ENCODE results near the gene FKBP2.

Gene FKBP2

GRCh38 chr11:64265176-64266160 is 24.6 kb downstream of the FKBP2 start:
- no peak for DNase-seq

DNA sequence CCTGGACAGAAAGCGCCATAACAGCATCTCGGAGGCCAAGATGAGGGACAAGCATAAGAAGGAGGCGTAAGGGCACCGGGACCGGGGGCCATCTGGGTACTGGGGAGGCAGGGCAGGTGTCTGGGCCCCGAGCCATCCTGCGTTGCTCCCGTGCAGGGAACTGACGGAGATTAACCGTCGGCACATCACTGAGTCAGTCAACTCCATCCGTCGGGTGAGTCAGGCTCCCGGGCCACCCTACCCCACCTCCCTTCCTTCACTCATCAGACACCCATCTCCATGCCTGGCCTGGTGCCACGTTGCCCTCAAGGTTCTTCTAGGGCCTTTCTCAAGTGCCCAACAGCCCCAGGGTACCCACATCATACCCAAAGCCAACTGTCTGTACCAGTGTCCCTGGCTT is 25.4 kb downstream of the FKBP2 start:
- DNase-seq = no peak

- DNase-seq = no peak
Measured at GRCh38 chr11:64267207-64267945, 26.5 kb downstream of the FKBP2 start.

DNA sequence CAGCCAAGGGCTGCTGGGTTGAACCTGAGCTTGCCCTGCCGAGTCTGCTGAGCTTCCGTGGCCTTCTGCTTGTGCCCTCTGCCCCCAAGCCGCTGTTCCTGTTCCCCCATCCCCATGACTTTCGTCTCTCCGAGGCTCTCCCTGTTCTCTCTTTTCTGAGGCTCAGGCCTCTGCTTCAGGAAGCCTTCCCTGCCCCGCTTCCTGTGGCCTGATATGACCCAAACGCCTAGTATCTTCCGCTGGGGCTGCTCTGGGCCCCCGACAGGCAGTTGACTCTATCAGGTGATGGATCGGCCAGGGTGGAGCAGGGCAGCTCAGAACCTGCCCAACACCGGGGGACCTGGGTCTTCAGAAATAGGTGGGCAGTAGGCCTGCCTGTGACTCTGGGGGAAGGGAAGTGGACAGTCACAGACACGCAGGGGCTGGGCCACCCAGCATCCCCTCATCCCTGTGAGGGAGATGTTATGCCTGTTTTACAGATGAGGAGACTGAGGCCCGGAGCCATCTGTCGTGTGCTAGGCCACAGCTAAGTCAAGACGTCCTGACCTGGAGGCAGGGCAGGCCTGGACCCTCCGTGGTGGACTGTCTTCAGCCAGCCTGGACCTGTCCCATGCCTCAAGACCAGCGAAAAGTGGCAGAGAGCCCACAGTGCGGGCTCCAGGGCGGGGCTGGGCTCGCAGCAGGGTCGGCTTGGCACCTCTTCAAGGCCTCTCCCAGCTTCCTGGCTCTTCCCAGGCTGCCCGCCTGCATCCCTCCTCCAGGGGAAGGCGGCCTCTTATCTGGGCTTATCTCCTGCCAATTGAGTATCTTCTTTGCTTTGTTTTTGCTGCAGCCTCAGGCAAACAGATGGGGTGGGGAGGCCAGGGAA is 27.4 kb downstream of the FKBP2 start:
- no peak for DNase-seq

GRCh38 chr11:64268893-64269539 is 28.1 kb downstream of the FKBP2 start:
- no peak for DNase-seq

GRCh38 chr11:64269540-64270220 is 28.8 kb downstream of the FKBP2 start:
- DNase-seq = peak; percentile 98

DNA sequence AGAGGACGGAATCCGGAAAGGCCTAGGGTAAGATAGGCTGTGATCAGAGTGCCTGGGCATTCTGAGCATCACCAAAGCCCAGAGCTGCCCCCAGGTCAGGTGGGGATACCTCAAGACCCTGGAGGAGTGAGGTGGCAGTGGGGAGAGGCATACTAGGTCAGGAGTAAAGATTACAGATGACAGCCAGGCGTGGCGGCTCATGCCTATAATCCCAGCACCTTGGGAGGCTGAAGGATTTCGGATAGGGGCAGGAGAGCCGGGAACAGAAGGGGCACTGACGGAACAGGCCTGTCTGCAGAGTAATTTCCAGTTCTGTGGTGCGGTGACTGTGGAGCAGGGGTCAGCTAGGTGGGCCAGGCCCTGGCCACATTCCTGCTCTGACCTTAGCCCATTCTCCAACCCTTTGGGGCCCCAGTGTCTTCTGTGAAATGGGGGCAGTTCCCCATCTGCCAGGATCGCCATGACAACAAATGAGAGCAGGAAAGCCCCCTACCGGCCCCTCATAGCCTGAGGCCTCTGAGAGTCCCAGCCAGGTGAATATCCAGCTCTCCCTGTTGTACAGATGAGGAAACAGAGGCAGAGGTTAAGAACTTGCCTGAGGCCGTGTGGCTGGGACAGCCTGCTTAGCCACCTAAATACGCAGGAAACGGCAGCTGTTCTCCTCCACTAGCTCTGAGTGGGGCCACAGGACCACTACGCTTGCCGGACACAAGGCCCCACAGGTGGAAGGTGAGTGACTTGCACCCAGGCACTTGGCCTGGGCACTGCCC is 34.3 kb downstream of the FKBP2 start:
- DNase-seq = no peak

- no peak for DNase-seq
Measured at GRCh38 chr11:64275841-64276240, 34.9 kb downstream of the FKBP2 start.

DNA sequence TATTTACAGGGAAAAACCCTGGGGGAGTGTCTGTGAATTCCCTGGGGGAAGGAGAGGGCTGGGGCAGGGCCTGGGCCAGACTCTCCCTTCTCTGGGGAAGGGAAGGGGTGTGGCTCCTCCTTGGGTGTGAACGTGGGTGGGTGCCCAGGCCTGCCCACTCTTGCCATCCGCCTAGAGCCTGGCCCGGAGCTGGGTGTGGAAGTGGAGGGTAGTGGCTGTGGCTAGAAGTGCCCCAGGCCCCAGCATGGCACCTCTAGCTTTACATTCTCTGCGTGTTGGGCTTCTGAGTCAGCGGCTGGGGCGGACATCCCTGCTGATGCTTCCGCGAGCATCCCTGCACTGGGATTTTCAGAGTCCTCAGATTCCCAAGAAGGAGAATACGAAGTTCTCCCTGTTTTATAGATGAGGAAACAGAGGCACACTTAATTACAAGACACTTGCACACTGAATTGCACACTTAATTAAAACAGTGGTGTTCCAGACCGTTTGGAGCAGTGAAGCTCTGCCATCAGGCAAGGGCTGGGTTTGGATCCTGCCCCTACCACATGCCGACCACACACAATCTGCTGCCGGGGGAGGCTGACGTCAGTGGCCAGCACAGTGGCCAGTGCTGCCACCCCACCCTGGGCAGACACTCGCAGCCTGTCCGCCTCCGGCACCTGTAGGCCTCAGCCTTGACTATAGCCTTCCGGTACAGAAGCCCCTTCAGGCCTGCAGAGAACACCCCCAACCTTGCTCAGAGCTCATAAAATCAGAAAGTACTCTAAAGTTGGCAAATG is 35.9 kb downstream of the FKBP2 start:
- DNase-seq = no peak

DNA sequence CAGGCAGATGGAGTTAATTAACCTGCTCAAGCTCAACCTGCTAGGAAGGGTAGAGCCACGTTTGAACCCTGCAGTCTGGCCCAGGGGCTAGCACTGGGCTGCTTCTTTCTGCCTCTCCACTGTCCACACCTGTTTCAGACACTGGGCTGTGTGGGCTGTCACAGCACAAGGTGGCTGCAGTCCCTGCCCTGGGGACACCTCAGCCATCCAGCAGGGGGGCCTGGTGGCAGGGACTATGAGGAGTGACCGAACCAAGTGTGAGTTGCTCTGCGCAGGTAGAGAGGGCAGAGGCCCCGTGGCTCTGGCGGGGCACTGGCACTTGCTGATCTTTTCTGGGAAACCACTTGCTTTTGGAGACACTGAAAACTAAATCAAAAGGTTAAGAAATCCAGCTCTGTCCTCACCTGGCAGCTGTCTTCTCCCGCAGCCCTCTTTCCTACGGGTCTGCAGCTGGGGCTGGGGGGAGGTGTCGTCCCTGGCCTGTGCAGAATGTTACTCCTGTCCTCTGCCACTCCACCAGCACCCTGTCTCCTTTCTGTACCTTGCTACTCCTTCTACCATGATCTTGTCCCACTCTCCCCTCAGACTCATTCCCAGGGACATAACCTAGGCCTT is 37.8 kb downstream of the FKBP2 start:
- no peak for DNase-seq

DNA sequence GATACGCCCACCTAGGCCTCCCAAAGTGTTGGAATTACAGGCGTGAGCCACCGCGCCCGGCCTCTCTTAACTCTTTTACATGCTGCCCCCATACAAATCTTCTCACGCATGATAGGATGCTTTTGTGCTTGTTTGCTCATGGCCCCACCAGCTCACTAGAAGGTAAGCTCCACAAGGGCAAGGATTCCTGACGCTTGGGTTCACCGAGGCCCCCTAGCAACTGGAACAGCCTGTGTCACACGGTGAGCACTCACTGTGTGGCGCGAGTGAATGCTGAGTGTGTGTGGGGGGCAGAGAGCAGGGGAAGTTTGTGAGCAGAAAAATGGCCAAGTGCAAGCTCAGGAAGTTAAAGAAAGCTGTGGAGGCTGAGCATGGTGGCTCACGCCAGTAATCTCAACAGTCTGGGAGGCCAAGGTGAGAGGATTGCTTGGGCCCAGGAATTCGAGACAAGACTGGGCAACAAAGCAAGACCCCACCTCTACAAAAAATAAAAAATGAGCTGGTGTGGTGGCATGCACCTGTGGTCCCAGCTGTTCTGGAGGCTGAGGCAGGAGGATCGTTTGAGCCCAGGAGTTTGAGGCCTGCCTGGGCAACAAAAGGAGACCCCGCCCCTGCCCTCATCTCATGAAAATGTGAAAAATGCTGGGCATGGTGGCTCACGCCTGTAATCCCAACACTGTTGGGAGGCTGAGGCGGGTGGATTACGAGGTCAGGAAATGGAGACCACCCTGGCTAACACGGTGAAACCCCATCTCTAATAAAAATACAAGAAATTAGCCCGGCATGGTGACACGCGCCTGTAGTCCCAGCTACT is 41.3 kb downstream of the FKBP2 start:
- no peak for DNase-seq

DNA sequence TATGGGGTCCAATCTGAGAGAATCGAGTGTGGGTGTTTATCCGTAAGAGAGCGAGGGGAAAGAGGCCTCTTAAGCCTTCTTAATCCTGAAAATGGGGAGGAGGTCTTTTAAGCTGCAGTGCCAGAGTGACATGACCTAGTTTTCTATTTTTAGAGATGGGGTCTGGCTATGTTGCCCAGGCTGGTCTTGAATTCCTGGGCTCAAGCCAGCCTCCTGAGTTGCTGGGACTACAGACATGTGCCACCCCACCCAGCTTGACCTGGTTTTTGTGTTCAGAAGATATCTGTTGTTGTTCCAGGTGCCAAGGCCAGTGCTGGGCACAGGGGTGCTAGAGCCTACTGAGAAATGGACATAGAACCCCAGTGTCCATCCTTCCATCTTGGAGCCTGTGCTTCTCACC is 42.2 kb downstream of the FKBP2 start:
- no peak for DNase-seq

DNA sequence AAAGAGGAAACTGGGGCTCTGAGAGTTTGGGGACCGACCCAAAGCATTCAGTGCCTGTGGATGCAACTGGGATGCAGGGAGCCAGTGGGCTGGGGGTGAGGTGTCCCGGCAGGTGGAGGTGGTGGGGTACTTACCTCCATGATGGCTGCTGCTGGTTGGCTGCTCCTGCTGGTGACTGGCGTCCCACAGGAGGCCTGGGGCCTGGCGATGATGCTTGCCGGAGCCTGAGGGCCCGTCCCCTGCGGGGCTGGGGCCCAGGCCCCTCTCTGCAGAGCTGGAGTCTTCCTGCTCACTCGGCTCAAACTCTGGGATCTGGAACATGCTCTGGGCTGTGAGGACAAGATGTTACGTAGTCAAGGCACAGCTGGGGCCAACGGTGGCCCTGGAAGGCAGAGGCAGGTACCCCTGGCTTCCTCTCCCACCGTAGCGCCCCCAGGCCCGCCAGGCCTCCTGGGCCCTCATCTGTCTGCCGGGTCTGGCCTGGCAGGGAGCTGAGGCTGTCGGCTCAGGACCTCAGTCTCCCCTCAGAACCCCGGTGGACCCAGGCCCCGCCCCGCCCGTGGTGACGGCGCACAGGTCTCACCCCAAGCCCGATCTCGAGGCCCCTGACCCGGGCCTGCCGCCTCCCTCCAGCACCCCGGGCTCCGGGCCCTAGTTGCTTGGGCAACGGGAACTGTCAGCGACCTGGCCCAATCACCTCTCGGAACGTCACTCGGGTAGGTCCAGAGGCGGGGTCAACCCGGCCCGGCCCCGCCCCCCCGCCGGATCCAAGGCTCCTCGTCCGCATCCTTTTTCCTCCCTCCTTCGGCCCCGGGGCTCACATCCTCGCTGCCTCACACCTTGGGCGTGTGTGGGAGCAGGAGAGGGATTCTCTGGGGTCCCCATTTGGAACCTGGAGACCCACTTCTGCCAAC is 43.4 kb downstream of the FKBP2 start, which contains the start of gene BAD:
Gene BAD (minus strand): TSS at position 618 of the 914 bp plus-strand sequence. CDS start 297 bp downstream, at position 321.
- peak; percentile 79 for DNase-seq

- peak; percentile 38 for DNase-seq
Measured at GRCh38 chr11:64284962-64285884, 44.3 kb downstream of the FKBP2 start, which contains the start of gene GPR137. GPR137 (plus strand) TSS chr11:64285848; CDS start chr11:64286525, 677 bp downstream.

GRCh38 chr11:64285885-64286800 is 45.2 kb downstream of the FKBP2 start:
- DNase-seq = no peak

Data from NCI-H1048 (cell line).